BLaER1 (cell line): ENCODE results near the gene DPP7.

Experiments
- H3K27ac ChIP-seq: shearing (Covaris generic); formaldehyde crosslinking; 2 replicates; pipeline ENCODE4 v1.8.1; 2022
- H3K27me3 ChIP-seq: shearing (Covaris generic); formaldehyde crosslinking; 2 replicates; pipeline ENCODE4 v1.8.1; 2022
- H3K36me3 ChIP-seq: shearing (Covaris generic); formaldehyde crosslinking; 2 replicates; pipeline ENCODE4 v1.8.1; 2022
- H3K4me1 ChIP-seq: shearing (Covaris generic); formaldehyde crosslinking; 2 replicates; pipeline ENCODE4 v1.8.1; 2022
- H3K4me2 ChIP-seq: shearing (Covaris generic); formaldehyde crosslinking; 2 replicates; pipeline ENCODE4 v1.8.1; 2022
- H3K4me3 ChIP-seq: shearing (Covaris generic); formaldehyde crosslinking; 2 replicates; pipeline ENCODE4 v1.8.1; 2022
- H3K9ac ChIP-seq: shearing (Covaris generic); formaldehyde crosslinking; 2 replicates; pipeline ENCODE4 v1.8.1; 2022
- H3K9me3 ChIP-seq: shearing (Covaris generic); formaldehyde crosslinking; 2 replicates; pipeline ENCODE4 v1.8.1; 2022
- H4K20me1 ChIP-seq: shearing (Covaris generic); formaldehyde crosslinking; 2 replicates; pipeline ENCODE4 v1.8.1; 2022
- Cebpa-rat ChIP-seq: shearing (Covaris generic); IDR thresholded peaks from 2 replicates; pipeline ENCODE4 v1.8.1; 2022

The DPP7 gene

DNA sequence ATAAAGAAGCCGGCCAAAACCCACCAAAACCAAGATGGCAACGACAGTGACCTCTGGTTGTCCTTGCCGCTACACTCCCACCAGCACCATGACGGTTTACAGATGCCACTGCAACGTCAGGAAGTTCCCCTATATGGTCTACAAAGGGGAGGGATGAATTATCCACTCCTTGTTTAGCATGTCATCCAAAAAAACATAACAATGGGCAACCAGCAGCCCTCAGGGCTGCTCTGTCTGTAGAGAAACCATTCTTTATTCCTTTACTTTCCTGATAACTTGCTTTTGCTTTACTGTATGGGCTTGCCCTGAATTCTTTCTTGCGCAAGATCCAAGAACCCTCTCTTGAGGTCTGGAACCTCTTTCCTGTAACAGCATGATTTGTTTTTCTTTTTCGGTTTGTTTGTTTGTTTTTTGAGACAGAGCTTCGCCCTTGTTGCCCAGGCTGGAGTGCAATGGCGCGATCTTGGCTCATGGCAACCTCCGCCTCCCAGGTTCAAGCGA is 39.2 kb downstream of the DPP7 start:
- H3K4me1 ChIP-seq, result peaks cover 69% of the 10 kb centered on the region
- H3K27ac ChIP-seq, result peak overlapping the region; percentile 58
- peak; percentile 86 for TF ChIP-seq Cebpa-rat
- peaks cover 16% of the 10 kb centered on the region for H3K36me3 ChIP-seq
- no peak overlapping the region for H3K9ac ChIP-seq
- peaks cover 23% of the 10 kb centered on the region for H4K20me1 ChIP-seq
- H3K27me3 ChIP-seq, result no peaks in the 10 kb centered on the region
- peak overlapping the region; percentile 82 for H3K4me2 ChIP-seq
- no peak overlapping the region for H3K4me3 ChIP-seq
- no peaks in the 10 kb centered on the region for H3K9me3 ChIP-seq

- H3K4me3 ChIP-seq, result no peak overlapping the region
- H3K27ac ChIP-seq, result peak overlapping the region; percentile 58
- H3K9ac ChIP-seq, result peak overlapping the region; percentile 29; the same call in 1 of the 2 replicates
- H3K36me3 ChIP-seq, result peaks cover 12% of the 10 kb centered on the region; the same call in 1 of the 2 replicates
- no peaks in the 10 kb centered on the region for H3K27me3 ChIP-seq
- peak overlapping the region; percentile 82 for H3K4me2 ChIP-seq
- H3K9me3 ChIP-seq, result no peaks in the 10 kb centered on the region
- H4K20me1 ChIP-seq, result peaks cover 22% of the 10 kb centered on the region
- TF ChIP-seq Cebpa-rat, result no peak
- H3K4me1 ChIP-seq, result peaks cover 64% of the 10 kb centered on the region
These were observed 39.8 kb downstream of the DPP7 start for GRCh38 chr9:137074657-137075274.

- 0 out of 2 replicates have a peak, but pooled peaks cover 6% of the 10 kb centered on the region for H3K36me3 ChIP-seq
- H3K9ac ChIP-seq, result no peak overlapping the region
- no peaks in the 10 kb centered on the region for H3K27me3 ChIP-seq
- TF ChIP-seq Cebpa-rat, result no peak
- no peak overlapping the region for H3K4me3 ChIP-seq
- H3K9me3 ChIP-seq, result no peaks in the 10 kb centered on the region
- H4K20me1 ChIP-seq, result peaks cover 22% of the 10 kb centered on the region
- no peak overlapping the region for H3K27ac ChIP-seq
- peaks cover 64% of the 10 kb centered on the region for H3K4me1 ChIP-seq
- H3K4me2 ChIP-seq, result peak overlapping the region; percentile 82
These were observed 40.5 kb downstream of the DPP7 start for GRCh38 chr9:137073992-137074399.

- Histone ChIP-seq H4K20me1 (peaks cover 39% of the 10 kb centered on the region), H3K27me3 (no peaks in the 10 kb centered on the region), H3K9me3 (no peaks in the 10 kb centered on the region), H3K9ac (peak overlapping the region; percentile 79), H3K4me2 (peak overlapping the region; percentile 100), H3K4me1 (peaks cover 66% of the 10 kb centered on the region), H3K27ac (peak overlapping the region; percentile 86), H3K36me3 (peaks cover 9% of the 10 kb centered on the region), H3K4me3 (peak overlapping the region; percentile 82)
- no peak for TF ChIP-seq Cebpa-rat
These were observed 43.3 kb downstream of the DPP7 start for GRCh38 chr9:137071282-137071681.

DNA sequence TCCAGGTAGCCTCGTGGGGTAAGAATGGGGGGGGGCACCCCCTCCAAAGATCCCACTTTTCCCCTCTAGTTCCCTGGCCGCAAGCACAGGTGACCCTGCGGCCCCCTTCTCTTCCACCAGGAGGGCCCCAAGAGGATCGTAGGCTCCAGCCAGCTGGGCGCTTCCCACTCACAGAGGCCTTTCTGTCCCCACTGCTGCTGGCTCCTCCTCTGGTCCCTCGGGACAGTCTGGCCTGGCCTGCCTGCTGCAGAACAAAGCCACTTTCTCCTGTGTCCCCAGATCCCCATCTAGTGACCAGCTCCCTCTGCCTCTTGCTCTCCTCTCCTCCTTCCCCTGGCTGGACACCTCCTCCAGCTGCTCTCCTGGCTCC is 43.6 kb downstream of the DPP7 start:
- H3K9me3 ChIP-seq, result no peaks in the 10 kb centered on the region
- peak overlapping the region; percentile 79 for H3K9ac ChIP-seq
- no peak for TF ChIP-seq Cebpa-rat
- H3K4me1 ChIP-seq, result peaks cover 66% of the 10 kb centered on the region
- peak overlapping the region; percentile 82 for H3K4me3 ChIP-seq
- H3K27ac ChIP-seq, result peak overlapping the region; percentile 86
- H3K36me3 ChIP-seq, result peaks cover 13% of the 10 kb centered on the region
- H4K20me1 ChIP-seq, result peaks cover 43% of the 10 kb centered on the region
- H3K27me3 ChIP-seq, result no peaks in the 10 kb centered on the region
- H3K4me2 ChIP-seq, result peak overlapping the region; percentile 100

DNA sequence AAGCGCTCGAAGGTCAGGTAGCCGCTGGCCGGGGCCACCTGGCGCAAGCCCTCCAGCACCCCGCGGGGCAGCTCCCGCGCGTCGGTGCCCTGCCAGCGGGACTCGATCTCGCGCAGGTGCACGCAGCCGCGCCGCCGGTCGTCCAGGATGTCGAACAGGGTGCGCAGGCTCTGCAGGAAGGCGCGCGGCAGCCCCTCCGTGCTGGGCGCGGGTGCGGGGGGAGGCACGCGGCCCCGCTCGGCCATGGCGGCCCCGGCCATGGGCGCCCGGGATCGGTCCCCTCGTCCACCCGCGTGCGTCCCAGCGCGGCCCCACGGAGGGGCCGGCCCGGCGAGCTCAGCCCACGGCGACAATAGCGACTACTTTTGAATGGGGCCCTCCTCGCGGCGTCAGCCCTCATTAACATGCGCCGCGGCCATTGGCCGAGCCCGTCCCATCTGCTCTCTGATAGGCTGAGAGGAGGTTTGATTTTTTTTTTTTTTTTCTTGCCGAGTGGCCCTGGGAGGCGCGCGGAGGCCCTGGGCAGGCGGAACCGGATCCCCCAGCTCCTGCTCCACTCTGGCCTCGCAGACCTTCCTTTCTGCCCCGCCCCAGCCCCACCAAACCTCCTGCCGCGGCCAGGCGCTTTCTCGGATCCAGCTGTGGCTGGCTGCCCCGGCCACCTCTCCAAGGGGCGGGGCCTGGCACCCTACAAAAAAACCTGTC is 44.2 kb downstream of the DPP7 start, which contains the start of gene SAPCD2:
SAPCD2 (minus strand) TSS at position 357 of the 705 bp plus-strand sequence; CDS start at position 260, 97 bp downstream.
- peak within 1 kb of the TSS; percentile 82 for H3K4me3 ChIP-seq

DNA sequence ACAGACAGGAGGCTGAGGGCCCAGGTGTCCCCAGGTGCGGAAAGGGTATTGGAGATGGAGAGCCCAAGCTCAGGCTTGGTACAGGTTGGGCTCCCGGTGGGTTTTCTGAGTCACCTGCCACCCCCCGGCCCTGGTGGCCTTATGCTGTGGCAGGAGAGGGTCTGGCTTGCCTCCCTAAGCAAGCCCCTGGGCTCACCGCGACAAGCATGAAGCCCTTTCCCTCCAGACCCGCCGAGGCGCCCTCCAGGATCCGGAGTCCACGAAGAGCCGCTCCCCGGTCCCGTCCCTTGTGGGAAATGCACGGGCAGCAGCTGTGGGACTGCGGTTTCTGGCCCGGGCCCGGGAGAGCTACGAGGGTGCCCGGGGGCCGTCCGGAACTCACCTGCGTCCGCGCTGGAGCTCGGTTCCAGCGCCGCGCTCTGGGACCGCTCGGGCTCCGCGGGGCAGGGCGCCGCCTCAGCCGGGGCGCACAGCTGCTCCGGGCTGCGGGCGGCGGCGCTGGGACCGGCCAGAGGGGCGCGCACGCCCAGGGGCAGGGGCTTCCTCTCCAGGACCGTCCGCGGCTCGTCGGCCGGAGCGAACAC is 44.9 kb downstream of the DPP7 start:
- Histone ChIP-seq H3K4me1 (peaks cover 55% of the 10 kb centered on the region), H3K27me3 (no peaks in the 10 kb centered on the region), H4K20me1 (peaks cover 56% of the 10 kb centered on the region), H3K4me2 (peak overlapping the region; percentile 100), H3K9ac (peak overlapping the region; percentile 79), H3K4me3 (peak overlapping the region; percentile 82), H3K36me3 (peaks cover 26% of the 10 kb centered on the region), H3K27ac (peak overlapping the region; percentile 86), H3K9me3 (no peaks in the 10 kb centered on the region)
- no peak for TF ChIP-seq Cebpa-rat

More for the DNA sequence above, 44.2 kb downstream of the DPP7 start, which contains the start of gene SAPCD2:
- Histone ChIP-seq H4K20me1 (peaks cover 48% of the 10 kb centered on the region), H3K4me1 (peaks cover 62% of the 10 kb centered on the region), H3K27ac (peak within 1 kb of the TSS; percentile 86), H3K36me3 (peaks cover 18% of the 10 kb centered on the region), H3K9ac (peak within 1 kb of the TSS; percentile 79), H3K27me3 (no peaks in the 10 kb centered on the region), H3K9me3 (no peaks in the 10 kb centered on the region), H3K4me2 (peak within 1 kb of the TSS; percentile 100)
- no peak for TF ChIP-seq Cebpa-rat

DNA sequence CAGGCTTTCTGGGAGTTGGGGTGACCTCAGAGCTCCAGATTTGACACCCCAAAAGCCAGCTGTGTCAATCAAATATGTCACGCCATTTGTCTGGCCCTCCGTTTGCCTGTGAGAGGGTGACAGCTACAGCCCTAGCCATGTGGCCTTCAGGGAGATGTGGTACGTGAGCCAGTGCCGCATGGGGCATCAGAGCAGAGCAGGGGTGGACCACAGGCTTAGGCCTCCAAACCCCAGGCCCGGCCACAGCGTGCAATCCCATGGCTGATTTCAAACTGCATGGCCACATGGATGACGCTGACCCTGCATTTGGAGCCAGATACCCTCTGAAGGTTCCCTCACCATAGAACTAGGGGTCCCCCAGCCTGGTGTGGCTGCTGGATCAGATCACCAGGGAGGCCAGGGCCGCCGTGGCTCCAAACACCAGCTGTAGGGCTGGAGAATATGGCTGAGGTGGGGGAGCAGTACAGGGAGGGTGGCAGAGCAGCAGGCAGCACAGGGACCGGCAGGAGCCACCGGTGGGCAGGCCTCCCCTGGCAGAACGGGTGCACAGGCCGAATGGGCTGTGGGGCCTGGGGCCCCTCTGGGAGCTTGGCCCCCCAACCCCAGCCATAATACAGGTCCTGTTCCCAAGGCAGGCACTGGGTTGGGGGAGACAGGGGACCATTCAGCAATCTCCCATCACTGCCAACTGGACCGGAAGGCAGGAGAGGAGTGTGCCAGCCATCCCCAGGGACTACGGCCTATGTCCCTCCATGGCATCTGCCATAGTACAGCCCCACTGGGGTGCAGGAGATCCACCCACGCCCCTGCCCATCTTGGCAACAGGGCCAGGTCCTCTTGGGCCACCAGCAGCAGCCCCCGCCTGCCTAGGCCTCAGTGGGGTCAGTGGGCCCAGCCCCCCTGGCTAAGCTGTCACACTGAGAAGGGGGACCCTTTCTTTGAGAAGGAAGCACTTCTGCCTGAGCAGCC is 45.7 kb downstream of the DPP7 start:
- H3K4me2 ChIP-seq, result peak overlapping the region; percentile 100
- H3K27me3 ChIP-seq, result no peaks in the 10 kb centered on the region
- H3K4me3 ChIP-seq, result peak overlapping the region; percentile 82
- no peak for TF ChIP-seq Cebpa-rat
- peak overlapping the region; percentile 86 for H3K27ac ChIP-seq
- H3K9ac ChIP-seq, result peak overlapping the region; percentile 79
- no peaks in the 10 kb centered on the region for H3K9me3 ChIP-seq
- H3K4me1 ChIP-seq, result peaks cover 47% of the 10 kb centered on the region
- H3K36me3 ChIP-seq, result peaks cover 33% of the 10 kb centered on the region
- peaks cover 63% of the 10 kb centered on the region for H4K20me1 ChIP-seq
